H9 (cell line): Measurements from ENCODE around the gene AFDN. TPM values are rescaled to one million over a fixed set of nuclear protein-coding genes. Genes with fewer than 3 reads are reported as not detected.

Source experiments
- DNase-seq: peaks from one replicate; pipeline ENCODE4 v3.0.0-alpha.2; 2017
- H2AFZ ChIP-seq: one replicate; pipeline ENCODE4 v1.6.1; 2013; ENCODE audit warnings: mild to moderate bottlenecking, low read length, control low read depth, moderate library complexity
- H2AK5ac ChIP-seq: 2 replicates; pipeline ENCODE4 v1.6.1; 2013; ENCODE audit warnings: low read length, control low read depth, mixed read lengths; ENCODE audit not compliant: insufficient read length
- H2BK120ac ChIP-seq: one replicate; pipeline ENCODE4 v1.6.1; 2013; ENCODE audit warnings: low read depth, mild to moderate bottlenecking, low read length, control low read depth, inconsistent platforms; ENCODE audit not compliant: poor library complexity, severe bottlenecking
- H2BK12ac ChIP-seq: 2 replicates; pipeline ENCODE4 v1.6.1; 2013; ENCODE audit warnings: low read length, control low read depth, mixed read lengths, low read depth; ENCODE audit not compliant: insufficient read length
- H2BK15ac ChIP-seq: 2 replicates; pipeline ENCODE4 v1.6.1; 2013; ENCODE audit warnings: low read depth, low read length, control low read depth
- H2BK20ac ChIP-seq: one replicate; pipeline ENCODE4 v1.6.1; 2013; ENCODE audit warnings: low read depth, mild to moderate bottlenecking, low read length, control low read depth, inconsistent platforms; ENCODE audit not compliant: poor library complexity, severe bottlenecking
- H2BK5ac ChIP-seq: 2 replicates; pipeline ENCODE4 v1.6.1; 2013; ENCODE audit warnings: low read length, control low read depth, mixed read lengths; ENCODE audit not compliant: insufficient read length
- H3K14ac ChIP-seq: 2 replicates; pipeline ENCODE4 v1.6.1; 2013; ENCODE audit warnings: low read length, control low read depth; ENCODE audit not compliant: insufficient read depth
- H3K18ac ChIP-seq: 2 replicates; pipeline ENCODE4 v1.6.1; 2013; ENCODE audit warnings: low read depth, mild to moderate bottlenecking, mixed read lengths, low read length, control low read depth; ENCODE audit not compliant: insufficient read length
- H3K23ac ChIP-seq: 2 replicates; pipeline ENCODE4 v1.6.1; 2013; ENCODE audit warnings: low read length, control low read depth, mixed read lengths, low read depth; ENCODE audit not compliant: insufficient read length
- H3K23me2 ChIP-seq: 2 replicates; pipeline ENCODE4 v1.6.1; 2013; ENCODE audit warnings: low read depth, mild to moderate bottlenecking, mixed read lengths, low read length, control low read depth; ENCODE audit not compliant: insufficient read length, poor library complexity, severe bottlenecking
- H3K27ac ChIP-seq: 2 replicates; pipeline ENCODE4 v1.5.1; 2013; ENCODE audit warnings: low read length, control low read depth, mixed read lengths, low read depth; ENCODE audit not compliant: insufficient read length
- H3K27me3 ChIP-seq: 2 replicates; pipeline ENCODE4 v1.6.1; 2013; ENCODE audit warnings: low read length, control low read depth, inconsistent platforms; ENCODE audit not compliant: insufficient read depth
- H3K4ac ChIP-seq: 2 replicates; pipeline ENCODE4 v1.6.1; 2013; ENCODE audit warnings: low read depth, mild to moderate bottlenecking, control low read depth, inconsistent platforms, low read length, moderate library complexity
- H3K4me1 ChIP-seq: 2 replicates; pipeline ENCODE4 v1.6.1; 2013; ENCODE audit warnings: low read length, control low read depth, inconsistent platforms; ENCODE audit not compliant: insufficient read depth
- H3K4me2 ChIP-seq: 2 replicates; pipeline ENCODE4 v1.6.1; 2013; ENCODE audit warnings: low read length, control low read depth, mixed read lengths; ENCODE audit not compliant: insufficient read length, insufficient read depth
- H3K56ac ChIP-seq: 2 replicates; pipeline ENCODE4 v1.6.1; 2013; ENCODE audit warnings: low read depth, mild to moderate bottlenecking, mixed read lengths, low read length, control low read depth; ENCODE audit not compliant: insufficient read length
- H3K79me1 ChIP-seq: 2 replicates; pipeline ENCODE4 v1.6.1; 2013; ENCODE audit warnings: low read depth, mild to moderate bottlenecking, moderate library complexity, low read length, control low read depth, inconsistent platforms; ENCODE audit not compliant: insufficient read depth, poor library complexity, severe bottlenecking
- H3K79me2 ChIP-seq: 2 replicates; pipeline ENCODE4 v1.6.1; 2013; ENCODE audit warnings: low read length, control low read depth, inconsistent platforms; ENCODE audit not compliant: insufficient read depth
- H3K9ac ChIP-seq: 2 replicates; pipeline ENCODE4 v1.6.1; 2013; ENCODE audit warnings: low read length, control low read depth, mixed read lengths; ENCODE audit not compliant: insufficient read length; ENCODE audit errors: extremely low read depth
- H3K9me3 ChIP-seq: one replicate; pipeline ENCODE4 v1.6.1; 2013; ENCODE audit warnings: low read depth, low read length, inconsistent platforms; ENCODE audit not compliant: control insufficient read depth
- H3T11ph ChIP-seq: one replicate; pipeline ENCODE4 v1.6.1; 2013; ENCODE audit warnings: mild to moderate bottlenecking, low read length, control low read depth, inconsistent platforms
- H4K20me1 ChIP-seq: one replicate; pipeline ENCODE4 v1.6.1; 2013; ENCODE audit not compliant: control insufficient read depth, insufficient read length, insufficient read depth
- H4K5ac ChIP-seq: 2 replicates; pipeline ENCODE4 v1.6.1; 2013; ENCODE audit warnings: low read depth, mild to moderate bottlenecking, mixed read lengths, low read length, control low read depth; ENCODE audit not compliant: insufficient read length
- H4K8ac ChIP-seq: replicated peaks from 2 replicates; pipeline ENCODE4 v1.6.1; 2013; ENCODE audit warnings: low read length, control low read depth, mixed read lengths, low read depth; ENCODE audit not compliant: insufficient read length
- H4K91ac ChIP-seq: 2 replicates; pipeline ENCODE4 v1.6.1; 2013; ENCODE audit warnings: low read depth, mild to moderate bottlenecking, moderate library complexity, mixed read lengths, low read length, control low read depth; ENCODE audit not compliant: insufficient read length
- H3K27ac Mint-ChIP-seq, 3 experiments: 2 replicates in 2 of 3; 3 replicates in 1 of 3; pipeline ENCODE4 v1.8.0; 2020 to 2021; ENCODE audit warnings: mixed read lengths in 3 of 3, mild to moderate bottlenecking in 1 of 3, moderate library complexity in 1 of 3
- H3K27me3 Mint-ChIP-seq: 2 replicates; pipeline ENCODE4 v1.8.0; 2021; ENCODE audit warnings: low read depth, mild to moderate bottlenecking, moderate library complexity, mixed read lengths
- H3K36me3 Mint-ChIP-seq, 3 experiments: 2 replicates in 2 of 3; 3 replicates in 1 of 3; pipeline ENCODE4 v1.8.0; 2020 to 2021; ENCODE audit warnings: low read depth in 3 of 3, mixed read lengths in 3 of 3; ENCODE audit not compliant: insufficient read depth in 1 of 3
- H3K4me1 Mint-ChIP-seq, 2 experiments: 2 replicates each; pipeline ENCODE4 v1.8.0; 2020; ENCODE audit warnings: mixed read lengths in 2 of 2
- H3K4me3 Mint-ChIP-seq, 2 experiments: 2 replicates in 1 of 2; 3 replicates in 1 of 2; pipeline ENCODE4 v1.8.0; 2020 to 2021; ENCODE audit warnings: mild to moderate bottlenecking in 2 of 2, mixed read lengths in 2 of 2, moderate library complexity in 1 of 2
- H3K9me3 Mint-ChIP-seq, 2 experiments: 2 replicates in 1 of 2; 3 replicates in 1 of 2; pipeline ENCODE4 v1.8.0; 2020; ENCODE audit warnings: mild to moderate bottlenecking in 2 of 2, mixed read lengths in 2 of 2, moderate library complexity in 1 of 2
- WGBS: extraction: QIAGEN DNeasy Blood & Tissue Kit; methylation state at CpG from one replicate; pipeline ENCODE4 v1.1.7; 2013; ENCODE audit warnings: missing lambda C conversion rate, low lambda C conversion rate, mixed read lengths; ENCODE audit not compliant: insufficient read length; ENCODE audit errors: extremely low coverage; 5-methylcytosine and 5-hydroxymethylcytosine counted together
- total RNA-seq: library from RNA; stranded (reverse); gene quantifications from 2 replicates; pipeline ENCODE4 v1.2.1, GENCODE V29; 2021
- TF ChIP-seq, protein P1 (sequence below): fragments of 200-600 bp; sonication (generic); conservative IDR thresholded peaks from 3 replicates; pipeline ENCODE4 v1.8.0; 2021; ENCODE audit warnings: antibody characterized with exemption, mild to moderate bottlenecking

The AFDN gene
- total RNA-seq, 1 experiment from 2014 or later = 157 TPM

GRCh38 chr6:167781868-167782267 lies 44.8 kb upstream of the AFDN start:
- H3K27me3 Mint-ChIP-seq = peaks cover 1% of the 10 kb centered on the region; the same call in 1 of the 2 replicates
- Histone ChIP-seq H2AK5ac (no peak overlapping the region), H2AFZ (no peak overlapping the region), H3K23ac (no peak overlapping the region), H3K79me1 (no peaks in the 10 kb centered on the region), H2BK120ac (no peak overlapping the region), H2BK15ac (no peak overlapping the region), H3K27ac (no peak overlapping the region), H4K91ac (no peak overlapping the region), H3K9me3 (no peaks in the 10 kb centered on the region), H3K4ac (no peak overlapping the region), H3K23me2 (no peaks in the 10 kb centered on the region), H2BK20ac (no peak overlapping the region), H3K9ac (no peak overlapping the region), H4K8ac (no peak overlapping the region), H3K27me3 (no peaks in the 10 kb centered on the region), H3T11ph (no peak overlapping the region), H3K79me2 (no peaks in the 10 kb centered on the region), H3K56ac (no peak overlapping the region), H2BK12ac (no peak overlapping the region), H3K4me1 (no peaks in the 10 kb centered on the region), H3K18ac (no peak overlapping the region), H4K5ac (no peak overlapping the region), H2BK5ac (no peak overlapping the region), H4K20me1 (no peaks in the 10 kb centered on the region), H3K14ac (no peak overlapping the region), H3K4me2 (no peak overlapping the region)
- TF ChIP-seq, protein P1, sequence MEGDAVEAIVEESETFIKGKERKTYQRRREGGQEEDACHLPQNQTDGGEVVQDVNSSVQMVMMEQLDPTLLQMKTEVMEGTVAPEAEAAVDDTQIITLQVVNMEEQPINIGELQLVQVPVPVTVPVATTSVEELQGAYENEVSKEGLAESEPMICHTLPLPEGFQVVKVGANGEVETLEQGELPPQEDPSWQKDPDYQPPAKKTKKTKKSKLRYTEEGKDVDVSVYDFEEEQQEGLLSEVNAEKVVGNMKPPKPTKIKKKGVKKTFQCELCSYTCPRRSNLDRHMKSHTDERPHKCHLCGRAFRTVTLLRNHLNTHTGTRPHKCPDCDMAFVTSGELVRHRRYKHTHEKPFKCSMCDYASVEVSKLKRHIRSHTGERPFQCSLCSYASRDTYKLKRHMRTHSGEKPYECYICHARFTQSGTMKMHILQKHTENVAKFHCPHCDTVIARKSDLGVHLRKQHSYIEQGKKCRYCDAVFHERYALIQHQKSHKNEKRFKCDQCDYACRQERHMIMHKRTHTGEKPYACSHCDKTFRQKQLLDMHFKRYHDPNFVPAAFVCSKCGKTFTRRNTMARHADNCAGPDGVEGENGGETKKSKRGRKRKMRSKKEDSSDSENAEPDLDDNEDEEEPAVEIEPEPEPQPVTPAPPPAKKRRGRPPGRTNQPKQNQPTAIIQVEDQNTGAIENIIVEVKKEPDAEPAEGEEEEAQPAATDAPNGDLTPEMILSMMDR = no peak
- WGBS = no CpG with 5 or more reads among the region's 9 CpGs
- no peak overlapping the region for H3K4me3 Mint-ChIP-seq
- H3K36me3 Mint-ChIP-seq = no peaks in the 10 kb centered on the region
- no peak overlapping the region for H3K27ac Mint-ChIP-seq
- H3K9me3 Mint-ChIP-seq = no peaks in the 10 kb centered on the region; a peak in 1 of 5 replicates
- peaks cover 7% of the 10 kb centered on the region in 2 experiments; a peak in 2 of 4 replicates for H3K4me1 Mint-ChIP-seq
- no peak for DNase-seq
